OCI-M2 (cell line): ENCODE data around the gene MACF1.
A peak's percentile ranks its signal among the peaks of the same experiment; 100 is the strongest.

ENCODE experiments used
- DNase-seq: peaks from one replicate; lab custom pipeline; 2025; ENCODE audit not compliant: unreplicated experiment; lab: John Stamatoyannopoulos, UW

MACF1 gene

GRCh38 chr1:39387452-39387851 lies 183.0 kb downstream of the MACF1 start:
- no peak for DNase-seq

DNA sequence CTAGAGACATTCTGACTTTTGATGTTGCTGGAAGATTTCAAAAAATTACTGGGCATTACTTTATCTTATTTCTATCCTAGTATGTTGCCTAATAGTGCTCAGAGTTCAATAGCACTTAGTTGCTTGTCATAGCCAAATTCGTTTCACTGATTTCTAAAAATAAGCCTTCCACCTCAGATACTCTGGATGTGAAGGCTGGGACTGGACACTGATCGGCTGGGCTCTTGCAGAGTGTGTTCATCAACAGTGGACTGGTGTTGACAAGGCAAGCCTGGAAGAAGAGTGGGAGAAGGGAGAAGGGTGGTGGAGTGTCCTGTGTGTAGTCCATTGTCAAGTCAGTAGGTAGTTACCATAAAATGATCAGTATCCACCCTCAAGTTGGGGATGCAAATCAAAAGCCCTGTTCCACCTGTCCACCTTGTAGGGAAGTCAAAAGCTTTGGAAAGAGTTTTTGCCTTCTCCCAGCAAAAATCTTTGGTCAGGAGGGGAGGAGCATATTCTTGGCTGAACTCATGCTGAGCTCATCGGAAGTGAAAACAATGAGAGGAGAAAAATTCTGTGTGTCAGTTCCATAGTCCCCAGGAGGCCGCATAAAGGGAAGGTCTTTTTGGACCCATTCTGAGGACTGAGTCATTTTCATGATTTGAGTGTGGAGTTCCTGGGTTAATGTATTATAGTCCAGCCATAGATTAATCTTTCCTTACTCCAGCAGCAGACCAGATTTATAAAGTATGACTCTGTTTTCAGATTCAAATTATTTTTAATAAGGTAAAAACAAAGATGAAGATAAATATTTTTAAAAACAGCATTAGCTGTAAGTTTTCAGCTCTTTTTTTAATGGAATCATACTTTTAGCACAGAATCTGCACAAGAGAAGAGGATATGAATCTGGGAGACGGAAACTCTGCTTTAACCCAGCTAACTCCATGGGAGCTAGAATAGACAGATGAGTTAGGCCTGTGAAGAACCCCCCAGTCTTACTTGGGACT lies 187.5 kb downstream of the MACF1 start:
- no peak for DNase-seq

DNA sequence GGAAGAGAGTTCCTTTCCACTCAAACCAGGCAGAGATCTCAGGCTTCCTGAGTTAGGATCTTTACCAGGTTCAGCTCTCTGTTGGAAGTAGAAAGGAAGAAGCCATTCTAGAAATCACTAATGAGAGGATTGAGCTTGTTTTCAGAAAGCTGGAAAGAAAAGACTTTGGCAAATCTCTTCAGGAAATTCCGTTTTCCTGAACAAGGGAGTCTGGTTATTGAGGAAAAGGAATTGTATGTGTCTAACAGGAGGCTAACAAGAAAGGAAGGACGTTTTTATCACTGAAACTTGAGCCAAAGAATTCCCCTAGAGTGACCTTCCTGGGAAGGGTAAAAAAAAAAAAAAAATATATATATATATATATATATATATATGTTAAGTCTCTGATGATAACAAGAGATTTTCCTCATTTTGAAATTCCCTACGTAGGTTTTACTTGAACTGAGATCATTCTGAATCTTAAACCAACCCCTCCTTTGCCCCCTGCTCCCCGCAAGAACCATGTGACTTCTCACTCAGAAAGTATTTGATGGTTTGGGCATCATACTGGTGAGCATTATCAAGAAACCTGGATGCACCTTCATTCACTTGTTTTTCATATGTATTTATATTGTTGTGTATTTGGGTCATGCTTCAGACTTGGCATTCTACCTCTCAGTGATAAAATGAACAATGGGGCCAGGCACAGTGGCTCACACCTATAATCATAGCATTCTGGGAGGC lies 188.5 kb downstream of the MACF1 start:
- DNase-seq, result no peak

- no peak for DNase-seq
Observed at GRCh38 chr1:39393645-39394044, 189.2 kb downstream of the MACF1 start.

DNA sequence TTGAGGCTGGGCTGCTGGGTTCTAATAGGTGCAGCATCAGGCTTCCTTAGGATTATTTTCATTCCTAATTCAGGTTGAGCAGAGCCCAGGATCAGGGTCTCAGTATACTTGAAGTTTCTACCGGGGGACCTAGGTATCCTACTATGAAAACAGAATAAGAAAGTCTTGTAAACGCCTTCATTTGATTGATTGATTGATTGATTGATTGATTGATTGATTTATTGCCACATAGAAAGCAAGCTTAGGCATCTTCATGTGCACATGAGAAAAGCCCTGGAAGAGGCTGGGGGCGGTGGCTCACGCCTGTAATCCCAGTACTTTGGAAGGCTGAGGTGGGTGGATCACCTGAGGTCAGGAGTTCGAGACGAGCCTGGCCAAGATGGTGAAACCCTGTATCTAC lies 189.6 kb downstream of the MACF1 start:
- no peak for DNase-seq

GRCh38 chr1:39394598-39394997 lies 190.1 kb downstream of the MACF1 start:
- no peak for DNase-seq

DNA sequence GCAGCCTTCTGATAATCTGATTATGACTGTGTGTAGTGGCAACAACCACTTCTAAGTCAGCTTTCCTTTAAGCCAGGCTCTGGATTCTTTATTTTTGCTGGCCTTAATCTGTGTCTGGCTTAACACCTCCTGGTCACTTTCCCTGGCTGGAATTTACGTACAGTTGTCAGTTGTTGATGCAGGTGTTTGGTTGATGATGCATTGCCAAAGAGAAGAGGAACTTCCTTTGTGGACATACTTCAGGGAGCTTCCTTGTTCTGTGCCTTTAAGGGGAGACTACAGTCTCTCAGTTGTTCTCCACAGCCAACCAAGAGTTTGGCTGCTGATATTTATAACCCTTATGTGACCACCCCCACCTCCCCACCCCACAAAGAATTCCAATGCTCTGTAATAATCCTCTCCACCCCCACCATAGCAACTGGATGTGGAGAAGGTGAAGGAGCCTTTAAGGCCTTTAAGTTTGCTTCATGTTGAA lies 190.9 kb downstream of the MACF1 start:
- no peak for DNase-seq

DNA sequence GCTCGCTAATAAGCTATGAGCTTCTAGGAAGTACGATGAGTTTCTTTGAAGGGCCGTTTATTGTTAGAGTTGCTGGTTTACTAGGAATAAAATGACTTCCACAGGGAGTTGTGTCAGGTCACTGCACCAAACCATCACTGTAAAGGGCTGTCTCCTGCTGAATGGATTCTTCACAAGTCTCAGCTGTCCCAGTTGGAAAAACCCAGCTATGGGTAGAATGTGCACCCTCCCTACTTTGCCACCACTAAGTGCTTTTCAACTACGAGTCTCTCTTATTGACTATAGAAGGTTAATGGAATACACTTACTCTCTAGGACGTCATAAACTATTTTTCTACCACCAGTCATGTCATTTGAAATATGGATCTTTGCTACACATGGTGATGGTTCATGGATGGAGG lies 192.2 kb downstream of the MACF1 start:
- DNase-seq, result no peak

DNA sequence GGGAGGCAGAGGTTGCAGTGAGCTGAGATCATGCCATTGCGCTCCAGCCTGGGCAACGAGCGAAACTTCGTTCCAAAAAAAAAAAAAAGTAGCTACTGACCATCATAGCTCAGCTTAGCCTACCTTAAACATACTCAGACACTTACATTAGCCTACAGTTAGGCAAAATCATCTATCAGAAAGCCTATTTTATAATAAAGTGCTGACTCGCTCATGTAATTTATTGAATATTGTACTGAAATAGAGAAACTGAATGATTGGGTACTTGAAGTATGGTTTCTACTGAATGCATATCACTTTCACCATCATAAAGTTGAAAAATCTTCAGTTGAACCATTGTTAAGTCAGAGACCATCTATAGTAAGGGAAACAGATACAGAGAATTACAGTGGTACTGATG lies 193.0 kb downstream of the MACF1 start:
- DNase-seq, result no peak

GRCh38 chr1:39398278-39399021 lies 194.0 kb downstream of the MACF1 start:
- DNase-seq, result no peak

- no peak for DNase-seq
Observed at GRCh38 chr1:39401106-39401505, 196.6 kb downstream of the MACF1 start.

DNA sequence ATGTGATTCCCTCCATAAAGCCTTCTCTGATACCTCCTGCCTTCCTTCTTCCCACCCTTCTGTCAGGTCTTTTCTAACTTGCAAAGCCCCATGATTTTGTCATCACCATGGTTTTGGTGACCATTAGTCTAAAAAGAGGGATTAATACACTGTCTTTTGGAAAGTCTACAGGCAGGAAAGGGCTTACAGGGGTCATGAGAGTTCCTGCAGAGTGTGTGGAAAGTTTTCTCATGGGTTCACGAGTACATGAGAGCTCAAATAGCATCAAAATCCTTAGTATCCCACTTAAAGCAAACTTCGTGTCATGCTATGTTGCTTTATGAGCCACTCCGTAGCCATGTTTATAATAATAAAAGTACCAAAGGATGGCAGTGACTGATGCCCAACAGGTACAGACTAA lies 200.4 kb downstream of the MACF1 start:
- DNase-seq, result no peak

GRCh38 chr1:39405358-39405757 lies 200.9 kb downstream of the MACF1 start:
- no peak for DNase-seq

DNA sequence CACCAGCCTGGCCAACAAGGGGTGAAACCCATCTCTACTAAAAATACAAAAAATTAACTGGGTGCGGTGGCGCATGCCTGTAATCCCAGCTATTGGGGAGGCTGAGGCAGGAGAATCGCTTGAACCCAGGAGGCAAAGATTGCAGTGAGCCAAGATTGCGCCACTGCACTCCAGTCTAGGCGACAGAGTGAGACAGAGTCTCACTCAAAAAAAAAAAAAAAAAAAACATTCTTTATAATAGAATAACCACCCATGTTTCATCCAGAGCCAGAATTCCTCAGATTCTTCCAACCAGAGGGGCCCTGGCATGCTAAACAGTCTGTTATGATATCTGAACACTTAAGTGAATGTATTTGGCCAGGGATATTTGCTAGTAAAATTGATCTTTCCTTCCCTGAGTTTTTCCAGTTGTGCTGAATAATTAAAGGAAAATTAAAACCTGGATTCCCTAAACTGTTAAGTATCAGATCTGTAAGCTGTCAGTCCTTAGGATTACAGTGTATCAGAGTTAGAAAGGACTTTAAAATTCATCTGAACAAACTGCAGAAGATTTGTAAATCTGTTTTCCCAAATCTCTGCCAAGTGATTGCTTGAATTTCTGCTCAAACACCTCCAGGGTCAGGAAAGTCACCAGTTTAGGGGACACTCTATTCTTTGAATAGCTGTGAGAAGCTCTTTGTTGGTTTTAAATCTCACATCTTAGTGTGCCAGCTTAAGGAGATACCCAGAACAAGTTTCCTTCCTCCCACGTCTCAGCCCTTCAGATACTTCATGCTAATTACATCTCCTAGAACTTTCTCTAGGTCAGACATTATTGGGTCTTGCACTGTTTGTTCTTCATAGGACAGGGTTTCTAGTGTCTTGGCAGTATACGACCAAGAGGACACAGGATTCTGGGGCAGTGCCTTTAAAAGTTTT lies 202.3 kb downstream of the MACF1 start:
- no peak for DNase-seq

DNA sequence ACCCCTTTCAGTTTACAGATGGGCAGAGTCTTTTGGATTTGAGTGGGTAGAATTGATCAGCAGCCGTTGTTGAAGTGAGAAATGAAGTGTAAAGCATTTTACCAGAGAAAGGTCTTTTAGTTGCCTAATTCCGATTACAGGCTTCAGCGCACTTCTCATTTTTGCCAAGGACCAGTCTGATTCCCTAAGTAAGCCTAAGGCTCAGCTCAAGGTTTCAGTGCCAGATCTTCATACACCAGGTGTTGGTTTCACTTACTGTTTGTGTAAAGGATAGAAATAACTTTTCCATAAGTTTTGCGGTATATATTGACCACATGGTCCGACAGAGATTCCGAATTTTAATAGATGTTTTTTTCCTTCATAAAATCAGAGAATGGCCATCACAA lies 203.0 kb downstream of the MACF1 start:
- DNase-seq, result no peak

DNA sequence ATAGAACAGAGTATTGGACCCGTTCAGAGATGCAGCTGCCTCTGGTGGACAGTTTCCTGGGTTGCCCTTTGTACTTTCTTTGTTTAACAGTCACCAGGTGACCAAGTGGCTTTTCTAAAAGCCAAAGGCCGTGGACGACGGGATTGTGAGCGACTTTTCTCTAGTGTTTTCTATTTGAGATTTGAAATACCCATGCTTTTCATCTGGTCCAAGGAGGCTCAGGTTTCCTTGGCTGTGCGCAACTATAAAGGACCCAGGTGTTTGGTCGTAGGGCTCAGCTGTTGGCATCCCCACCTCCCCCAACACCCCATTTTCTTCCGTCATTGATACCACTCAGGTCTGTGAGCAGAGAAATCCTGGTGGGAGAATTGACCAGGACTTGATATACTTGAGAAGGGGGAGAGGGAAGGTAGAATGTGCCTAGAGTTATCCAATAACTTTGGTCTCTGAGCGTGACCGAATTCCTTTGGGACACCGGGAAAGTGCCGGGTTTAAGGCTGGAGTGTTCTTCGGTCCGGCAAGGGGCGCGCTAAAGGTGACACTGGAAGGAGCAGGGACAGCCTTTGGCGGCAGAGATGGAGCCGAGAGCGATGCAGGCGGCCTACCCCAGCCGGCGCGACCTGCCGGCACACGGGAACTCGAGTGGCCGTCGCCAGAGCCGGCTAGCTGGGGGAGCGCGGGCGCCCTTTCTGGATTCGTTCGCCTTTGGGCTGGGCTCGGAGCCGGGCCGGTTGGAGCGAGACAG lies 203.6 kb downstream of the MACF1 start:
- no peak for DNase-seq

GRCh38 chr1:39408641-39409054 lies 204.2 kb downstream of the MACF1 start:
- peak; percentile 43 for DNase-seq

GRCh38 chr1:39409055-39409816 lies 204.7 kb downstream of the MACF1 start:
- no peak for DNase-seq

DNA sequence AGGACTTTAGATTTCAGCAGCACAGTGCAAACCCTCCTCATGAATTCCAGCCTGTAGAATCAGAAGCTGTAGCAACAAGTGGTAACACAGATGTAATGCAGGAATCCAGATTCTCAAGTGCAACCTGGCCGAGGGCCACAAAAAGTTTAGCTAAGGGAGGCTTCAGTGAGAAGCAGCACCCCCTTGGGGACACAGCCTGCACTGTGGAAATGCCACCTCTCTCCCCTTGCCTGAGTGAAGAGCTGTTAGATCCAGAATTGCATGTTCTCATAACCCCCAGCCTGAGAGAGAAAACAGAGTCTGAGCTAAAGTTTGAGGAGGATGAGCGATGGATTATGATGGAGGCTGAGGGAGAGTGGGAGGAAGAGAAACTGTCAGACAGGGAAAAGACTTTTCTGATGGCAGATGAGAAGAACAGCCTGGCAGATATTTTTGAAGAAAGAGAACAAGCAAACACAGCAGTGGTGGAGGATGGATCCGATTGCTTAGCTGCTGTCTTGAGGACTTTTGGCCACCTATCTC lies 206.5 kb downstream of the MACF1 start:
- DNase-seq, result no peak
